HepG2 (cell line): ENCODE data around the gene TEDC1. TPM values are rescaled to one million over a fixed set of nuclear protein-coding genes. Genes with fewer than 3 reads are reported as not detected.

ENCODE experiments used
- ATF4 ChIP-seq, 2 experiments: fragments of 450-650 bp in 1 of 2; sonication (generic) in 1 of 2; formaldehyde crosslinking; IDR thresholded peaks; 2 replicates each; pipeline versions ENCODE4 v1.5.0 to v1.8.0; 2020 to 2022; ENCODE audit warnings: mild to moderate bottlenecking in 1 of 2, missing genetic modification reagents in 1 of 2
- FOSL1 ChIP-seq: sonication (generic); formaldehyde crosslinking; IDR thresholded peaks from 2 replicates; pipeline ENCODE4 v1.9.0; 2021; ENCODE audit warnings: missing genetic modification reagents, borderline replicate concordance
- FOXO1 ChIP-seq: sonication (generic); formaldehyde crosslinking; IDR thresholded peaks from 2 replicates; pipeline ENCODE4 v1.4.0; 2020; ENCODE audit warnings: missing genetic modification reagents
- HIVEP1 ChIP-seq: sonication (generic); formaldehyde crosslinking; IDR thresholded peaks from 2 replicates; pipeline ENCODE4 v1.4.0; 2020; ENCODE audit warnings: mild to moderate bottlenecking, missing genetic modification reagents
- MIER3 ChIP-seq: IDR thresholded peaks from 2 replicates; pipeline ENCODE4 v1.6.1; 2016; ENCODE audit warnings: missing compliant biosample characterization, borderline replicate concordance
- MIXL1 ChIP-seq: IDR thresholded peaks from 2 replicates; pipeline ENCODE4 v1.6.1; 2016
- PATZ1 ChIP-seq: sonication (generic); formaldehyde crosslinking; IDR thresholded peaks from 2 replicates; pipeline ENCODE4 v1.4.0; 2020; ENCODE audit warnings: missing genetic modification reagents
- SPEN ChIP-seq: sonication (generic); formaldehyde crosslinking; IDR thresholded peaks from 2 replicates; pipeline ENCODE4 v1.5.1; 2020; ENCODE audit warnings: low read depth, mild to moderate bottlenecking, missing genetic modification reagents
- UBTF ChIP-seq: sonication (generic); formaldehyde crosslinking; IDR thresholded peaks from 2 replicates; pipeline ENCODE4 v1.4.0; 2020; ENCODE audit warnings: mild to moderate bottlenecking, missing genetic modification reagents
- ZBTB42 ChIP-seq: sonication (generic); formaldehyde crosslinking; IDR thresholded peaks from 2 replicates; pipeline ENCODE4 v1.5.0; 2020; ENCODE audit warnings: mild to moderate bottlenecking, missing genetic modification reagents
- ZBTB7B ChIP-seq: sonication (generic); formaldehyde crosslinking; IDR thresholded peaks from 2 replicates; pipeline ENCODE4 v1.4.0; 2020; ENCODE audit warnings: missing genetic modification reagents
- ZFAT ChIP-seq: sonication (generic); formaldehyde crosslinking; conservative IDR thresholded peaks from 2 replicates; pipeline ENCODE4 v1.8.1; 2023; ENCODE audit warnings: missing genetic modification reagents, inconsistent platforms
- ZFY ChIP-seq: sonication (generic); formaldehyde crosslinking; IDR thresholded peaks from 2 replicates; pipeline ENCODE4 v1.4.0; 2020; ENCODE audit warnings: missing genetic modification reagents
- ZNF232 ChIP-seq: sonication (generic); formaldehyde crosslinking; IDR thresholded peaks from 2 replicates; pipeline ENCODE4 v1.4.0; 2020; ENCODE audit warnings: missing genetic modification reagents, borderline replicate concordance
- ZNF263 ChIP-seq: sonication (generic); formaldehyde crosslinking; IDR thresholded peaks from 2 replicates; pipeline ENCODE4 v1.4.0; 2020; ENCODE audit warnings: missing genetic modification reagents
- ZNF441 ChIP-seq: sonication (generic); formaldehyde crosslinking; IDR thresholded peaks from 2 replicates; pipeline ENCODE4 v1.7.0; 2021; ENCODE audit warnings: missing genetic modification reagents, borderline replicate concordance
- ZNF770 ChIP-seq: sonication (generic); formaldehyde crosslinking; IDR thresholded peaks from 2 replicates; pipeline ENCODE4 v1.5.0; 2020; ENCODE audit warnings: mild to moderate bottlenecking, missing genetic modification reagents
- ZNF773 ChIP-seq: sonication (generic); formaldehyde crosslinking; IDR thresholded peaks from 2 replicates; pipeline ENCODE4 v1.4.0; 2020; ENCODE audit warnings: missing genetic modification reagents, borderline replicate concordance
- polyA plus RNA-seq, 8 experiments: library from polyadenylated mRNA; depleted of rRNA in 3 of 8; stranded (reverse) in 7 of 8; unstranded in 1 of 8; fragments of >200 nt; fragmentation: Illumina TruSeq in 4 of 8; extraction: Trizol in 4 of 8; gene quantifications; 2 replicates each; pipeline versions ENCODE4 v1.2.1 to v1.2.3, GENCODE V29; 2011 to 2016; ENCODE audit warnings: low read depth in 4 of 8, missing spikeins in 1 of 8, mixed read lengths in 1 of 8; ENCODE audit not compliant: insufficient read depth in 1 of 8
- total RNA-seq, 5 experiments: library from RNA; depleted of rRNA; stranded (reverse); fragments of >200 nt; fragmentation: Illumina TruSeq; extraction: Trizol; gene quantifications; 2 replicates each; pipeline ENCODE4 v1.2.3, GENCODE V29; 2016; ENCODE audit warnings: low read depth in 1 of 5

Gene TEDC1
- total and polyA plus RNA-seq, 2 of the 13 experiments (the other 11 are each of a cell fraction or from before 2014, with no cell fraction given): 5.7 to 27.4 TPM

GRCh38 chr14:105503935-105504692 lies 13.1 kb downstream of the TEDC1 start (continued):
- TF ChIP-seq PATZ1 (CRISPR knock-in tag) (peak; percentile 42; the same call in 1 of the 2 replicates), FOXO1 (CRISPR knock-in tag) (0 out of 2 replicates have a peak, but pooled peaks have one; percentile 12), ZFAT (no peak), ZNF263 (CRISPR knock-in tag) (peak; percentile 59; the same call in 1 of the 2 replicates), ZBTB42 (no peak), ZBTB7B (peak; percentile 34; the same call in 1 of the 2 replicates), ATF4 (CRISPR knock-in tag; IDR thresholded peaks at IDR 0.05) (no peak), ZNF773 (CRISPR knock-in tag) (no peak), MIER3 (no peak), ZNF770 (CRISPR knock-in tag) (no peak), SPEN (CRISPR knock-in tag) (peak; percentile 77; the same call in 1 of the 2 replicates), UBTF (CRISPR knock-in tag) (0 out of 2 replicates have a peak, but pooled peaks have one; percentile 16), HIVEP1 (CRISPR knock-in tag) (0 out of 2 replicates have a peak, but pooled peaks have one; percentile 27), ZFY (CRISPR knock-in tag) (peak; percentile 73), ZNF232 (no peak), MIXL1 (CRISPR knock-in tag) (0 out of 2 replicates have a peak, but pooled peaks have one; percentile 19), ZNF441 (0 out of 2 replicates have a peak, but pooled peaks have one; percentile 33), FOSL1 (no peak)
